HG03066 (cell line): ENCODE measurements around the gene ADK.
"Not testable (repeated sequence)": the region's sequence is repeated elsewhere in the genome, so short reads cannot be mapped to it uniquely, and the experiment has no call there.

ENCODE experiments used
- ATAC-seq: cut with Tn5 transposase; IDR thresholded peaks from one replicate; pipeline ENCODE4 v1.9.1; 2021; ENCODE audit warnings: low read depth; ENCODE audit not compliant: unreplicated experiment

Gene ADK

DNA sequence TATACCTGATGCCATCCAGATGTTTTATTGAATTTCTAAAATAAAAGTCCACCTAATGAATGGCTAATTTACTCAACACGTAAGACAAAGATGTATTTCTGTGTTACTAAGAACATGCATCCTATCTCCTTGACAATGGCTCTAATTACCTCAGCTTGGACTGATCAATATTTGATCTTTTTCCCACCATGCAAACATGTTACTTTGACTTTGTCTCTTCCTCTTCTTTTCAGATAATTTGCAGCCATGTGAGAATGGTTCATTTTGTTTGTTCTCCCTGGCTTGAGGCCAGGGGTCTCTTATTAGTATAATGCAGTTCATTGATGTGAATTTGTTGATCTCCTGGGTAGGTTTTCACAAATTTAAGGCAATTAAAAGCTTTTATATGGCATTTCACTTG is 302.1 kb downstream of the ADK start:
- ATAC-seq = no peak

DNA sequence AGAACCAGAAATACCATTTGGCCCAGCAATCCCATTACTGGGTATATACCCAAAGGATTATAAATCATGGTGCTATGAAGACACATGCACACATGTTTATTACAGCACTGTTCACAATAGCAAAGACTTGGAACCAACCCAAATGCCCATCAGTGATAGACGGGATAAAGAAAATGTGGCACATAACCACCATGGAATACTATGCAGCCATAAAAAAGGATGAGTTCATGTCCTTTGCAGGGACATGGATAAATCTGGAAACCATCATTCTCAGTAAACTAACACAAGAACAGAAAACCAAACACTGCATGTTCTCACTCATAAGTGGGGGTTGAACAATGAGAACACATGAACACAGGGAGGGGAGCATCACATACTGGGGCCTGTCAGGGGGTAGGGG is 306.5 kb downstream of the ADK start:
- not testable (repeated sequence) for ATAC-seq

DNA sequence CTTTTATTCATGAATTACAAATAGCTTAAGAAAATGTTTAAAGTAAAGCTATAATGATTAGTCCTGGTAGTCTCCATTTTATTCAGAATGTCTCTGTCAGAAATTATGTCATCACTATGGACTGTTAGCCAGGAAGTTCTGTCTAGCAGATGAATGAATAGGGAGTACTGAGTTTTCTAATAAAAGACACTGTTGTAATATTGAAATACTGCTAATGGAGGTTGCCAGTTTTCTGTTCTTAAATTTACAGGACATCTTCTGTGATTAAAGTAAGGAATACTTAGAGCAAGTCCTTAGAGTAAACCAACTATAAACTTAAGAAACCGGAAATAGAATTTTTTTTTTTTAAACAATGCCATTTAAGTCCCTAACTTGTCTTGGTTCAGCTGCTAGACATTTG is 309.8 kb downstream of the ADK start:
- ATAC-seq = no peak

DNA sequence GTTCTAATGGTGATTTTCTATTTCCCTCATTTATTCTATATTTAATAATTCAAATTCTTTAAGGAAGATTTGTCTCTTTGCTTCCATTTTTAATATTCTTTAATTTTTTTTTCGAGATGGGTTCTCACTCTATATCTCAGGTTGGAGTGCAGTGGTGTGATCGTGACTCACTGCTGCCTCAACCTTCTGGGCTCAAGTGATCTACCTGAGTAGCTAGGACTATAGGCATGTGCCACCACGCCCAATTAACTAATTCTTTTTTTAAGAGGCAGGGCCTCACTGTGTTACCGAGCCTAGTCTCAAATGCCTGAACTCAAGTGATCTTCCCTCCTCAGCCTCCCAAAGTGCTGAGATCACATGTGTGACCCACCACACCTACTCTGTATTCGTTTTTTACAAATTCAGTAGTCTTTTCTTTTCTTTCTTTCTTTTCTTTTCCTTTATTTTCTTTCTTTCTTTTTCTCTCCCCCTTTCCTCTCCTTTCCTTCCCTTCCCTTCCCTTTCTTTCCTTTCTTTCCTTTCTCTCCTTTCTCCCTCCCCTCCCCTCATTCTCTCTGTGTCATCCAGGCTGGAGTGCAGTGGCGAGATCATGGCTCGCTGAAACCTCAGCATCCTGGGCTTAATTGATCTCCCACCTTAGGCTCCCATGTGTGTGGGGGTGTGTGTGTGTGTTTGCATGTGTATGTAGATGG is 323.1 kb downstream of the ADK start:
- ATAC-seq = no peak

DNA sequence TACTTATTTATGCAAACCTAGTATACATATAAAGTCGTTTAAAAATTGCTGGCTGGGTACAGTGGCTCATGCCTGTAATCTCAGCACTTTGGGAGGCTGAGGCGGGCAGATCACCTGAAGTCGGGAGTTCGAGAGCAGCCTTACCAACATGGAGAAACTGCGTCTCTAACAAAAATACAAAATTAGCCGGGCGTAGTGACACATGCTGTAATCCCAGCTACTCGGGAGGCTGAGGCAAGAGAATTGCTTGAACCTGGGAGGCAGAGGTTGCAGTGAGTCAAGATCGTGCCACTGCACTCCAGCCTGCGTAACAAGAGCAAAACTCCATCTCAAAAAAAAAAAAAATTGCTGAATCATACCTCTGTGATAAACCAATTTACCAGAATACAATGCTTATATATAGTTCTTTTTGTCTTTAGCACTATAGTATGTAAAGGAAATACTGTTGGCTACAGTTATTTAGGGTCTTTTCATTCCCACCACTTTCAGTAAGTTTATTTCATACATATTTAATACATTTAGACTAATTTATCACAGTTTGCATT is 325.2 kb downstream of the ADK start:
- not testable (repeated sequence) for ATAC-seq

DNA sequence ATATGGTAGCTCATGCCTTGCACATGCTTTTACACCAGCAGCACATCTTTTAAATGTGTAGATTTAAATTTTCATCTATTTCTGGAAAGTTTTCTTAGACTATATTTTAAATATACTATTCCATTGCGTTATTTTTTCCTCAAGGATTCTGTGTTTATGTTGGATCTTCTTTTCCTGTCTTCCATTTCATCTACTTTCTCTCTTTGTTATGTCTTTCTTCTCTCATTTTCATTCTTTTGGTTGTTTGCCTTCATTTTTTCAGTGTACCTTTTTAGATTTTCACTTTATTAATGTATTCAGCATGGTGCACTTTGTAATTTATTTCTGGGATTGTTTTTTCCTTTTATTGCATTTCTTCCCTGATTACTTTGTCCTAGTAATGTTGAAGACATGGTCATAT is 329.8 kb downstream of the ADK start:
- ATAC-seq = no peak

DNA sequence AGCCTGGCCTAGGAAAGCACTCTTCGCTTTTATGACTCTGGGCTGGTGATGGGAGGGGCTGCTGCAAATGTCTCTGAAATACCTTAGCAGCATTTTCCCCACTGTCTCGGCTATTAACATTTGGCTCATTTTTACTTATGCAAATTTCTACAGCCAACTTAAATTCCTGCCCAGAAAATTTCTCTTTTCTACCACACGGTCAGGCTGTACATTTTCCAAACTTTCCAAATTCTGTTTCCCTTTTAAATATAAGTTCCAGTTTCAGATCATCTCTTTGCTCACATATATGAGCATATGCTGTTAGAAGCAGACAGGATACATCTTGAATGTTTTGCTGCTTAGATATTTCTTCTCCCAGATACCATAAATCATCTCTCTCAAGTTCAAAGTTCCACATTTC is 332.3 kb downstream of the ADK start:
- no peak for ATAC-seq

DNA sequence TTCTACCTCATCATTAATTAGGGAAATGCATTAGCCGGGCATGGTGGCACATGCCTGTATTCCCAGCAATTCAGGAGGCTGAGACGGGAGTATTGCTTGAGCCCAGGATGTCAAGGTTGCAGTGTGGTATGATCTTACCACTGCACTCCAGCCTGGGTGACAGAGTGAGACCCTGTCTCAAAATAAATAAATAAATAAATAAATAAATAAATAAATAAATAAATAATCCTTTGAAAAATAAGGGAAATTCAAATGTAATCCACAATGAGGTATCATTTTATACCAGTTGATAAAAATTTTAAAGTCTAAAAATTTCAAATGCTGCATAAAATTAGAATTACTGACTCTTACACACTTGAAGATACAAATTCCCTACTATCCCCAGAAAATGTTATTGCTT is 334.3 kb downstream of the ADK start:
- no peak for ATAC-seq

DNA sequence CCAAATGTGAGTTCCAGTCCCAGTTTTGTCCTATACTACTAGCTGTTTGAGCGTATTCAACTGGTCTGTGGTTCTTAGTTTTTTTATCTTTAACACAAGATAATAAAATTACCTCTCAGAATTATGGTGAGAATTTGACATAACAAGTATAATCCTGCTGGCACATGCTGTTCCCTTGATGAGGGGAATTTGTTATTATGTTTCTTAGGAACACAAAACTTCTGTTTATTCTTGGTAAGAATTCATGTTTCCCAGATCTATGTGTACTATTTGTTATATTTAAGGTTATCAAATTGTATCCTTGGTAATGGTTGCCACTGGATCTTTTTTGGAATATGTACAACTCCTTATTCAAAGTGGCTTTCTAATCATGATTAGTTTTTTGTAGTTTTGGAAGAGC is 335.6 kb downstream of the ADK start:
- ATAC-seq = no peak

DNA sequence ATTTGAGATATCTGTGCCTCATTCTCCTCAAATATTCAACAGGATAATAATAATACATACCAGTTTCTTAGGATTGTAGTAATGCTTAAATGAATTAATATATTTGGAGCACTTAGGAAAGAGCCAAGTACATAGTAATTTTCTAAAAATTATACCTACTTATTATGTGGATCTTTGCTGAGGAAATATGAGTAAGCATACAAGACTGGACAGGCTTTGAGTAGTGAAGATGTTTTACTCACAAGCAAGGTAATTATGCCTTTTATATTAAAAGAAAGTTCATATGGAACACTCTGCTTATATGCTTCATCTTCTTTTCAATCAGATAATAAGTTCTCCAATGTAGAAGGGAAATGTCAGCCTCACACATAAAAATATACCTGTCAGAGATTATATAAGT is 337.9 kb downstream of the ADK start:
- no peak for ATAC-seq

DNA sequence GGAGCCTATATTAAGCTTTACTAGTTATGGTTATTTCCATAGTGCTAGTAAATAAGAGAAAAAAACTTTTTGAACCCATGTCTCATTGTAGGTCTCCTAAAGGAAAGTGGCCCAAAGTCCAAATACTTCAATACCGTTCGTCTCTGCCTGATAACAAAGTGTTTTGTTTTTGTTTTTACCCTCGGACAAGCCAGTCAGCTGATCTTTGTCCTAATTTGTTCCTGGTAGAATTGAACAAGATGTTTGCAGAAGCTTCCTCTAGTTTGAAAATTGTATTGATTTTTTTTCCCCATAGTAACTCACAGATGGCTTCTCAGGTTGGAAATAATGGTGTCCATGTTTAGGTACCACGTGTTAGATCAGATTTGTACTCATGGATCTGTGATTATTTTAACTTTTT is 339.5 kb downstream of the ADK start:
- ATAC-seq = no peak

DNA sequence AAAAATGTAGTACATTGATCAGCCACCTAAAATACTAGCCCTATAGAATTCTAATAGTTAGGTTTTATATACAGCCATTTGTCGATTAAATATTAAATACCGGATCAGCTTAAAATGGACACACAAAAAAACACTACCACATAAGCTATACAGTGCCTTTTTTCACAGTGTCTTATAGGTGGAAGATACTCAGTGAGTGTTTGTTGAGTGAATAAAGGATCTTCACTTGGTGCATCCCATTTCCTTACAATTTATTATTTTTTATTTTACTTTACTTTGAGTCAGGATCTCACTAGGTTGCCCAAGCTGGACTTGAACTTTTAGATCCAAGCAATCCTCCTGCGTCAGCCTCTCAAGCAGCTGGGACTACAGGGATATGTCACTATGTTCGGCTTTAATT is 340.0 kb downstream of the ADK start:
- no peak for ATAC-seq

DNA sequence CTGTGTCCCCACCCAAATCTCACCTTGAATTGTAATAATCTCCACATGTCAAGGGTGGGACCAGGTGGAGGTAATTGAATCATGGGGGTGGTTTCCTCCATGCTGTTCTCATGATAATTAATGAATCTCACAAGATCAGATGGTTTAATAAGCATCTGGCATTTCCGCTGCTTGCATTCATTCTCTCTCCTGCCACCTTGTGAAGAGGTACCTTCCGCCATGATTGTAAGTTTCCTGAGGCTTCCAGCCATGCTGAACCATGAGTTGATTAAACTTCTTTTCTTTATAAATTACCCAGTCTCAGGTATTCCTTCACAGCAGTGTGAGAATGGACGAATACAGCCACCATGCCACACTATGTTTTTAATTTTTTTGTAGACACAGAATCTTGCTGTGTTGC is 345.3 kb downstream of the ADK start:
- not testable (repeated sequence) for ATAC-seq

DNA sequence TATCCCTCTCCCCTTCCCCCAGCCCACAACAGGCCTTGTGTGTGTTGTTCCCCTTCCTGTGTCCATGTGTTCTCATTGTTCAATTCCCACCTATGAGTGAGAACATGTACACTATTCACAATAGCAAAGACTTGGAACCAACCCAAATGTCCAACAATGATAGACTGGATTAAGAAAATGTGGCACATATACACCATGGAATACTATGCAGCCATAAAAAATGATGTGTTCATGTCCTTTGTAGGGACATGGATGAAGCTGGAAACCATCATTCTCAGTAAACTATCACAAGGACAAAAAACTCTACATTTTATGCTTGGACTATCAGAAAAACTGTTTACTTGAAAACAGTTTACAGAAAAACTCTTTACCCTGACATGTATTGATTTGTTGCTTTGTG is 347.6 kb downstream of the ADK start:
- ATAC-seq = not testable (repeated sequence)

DNA sequence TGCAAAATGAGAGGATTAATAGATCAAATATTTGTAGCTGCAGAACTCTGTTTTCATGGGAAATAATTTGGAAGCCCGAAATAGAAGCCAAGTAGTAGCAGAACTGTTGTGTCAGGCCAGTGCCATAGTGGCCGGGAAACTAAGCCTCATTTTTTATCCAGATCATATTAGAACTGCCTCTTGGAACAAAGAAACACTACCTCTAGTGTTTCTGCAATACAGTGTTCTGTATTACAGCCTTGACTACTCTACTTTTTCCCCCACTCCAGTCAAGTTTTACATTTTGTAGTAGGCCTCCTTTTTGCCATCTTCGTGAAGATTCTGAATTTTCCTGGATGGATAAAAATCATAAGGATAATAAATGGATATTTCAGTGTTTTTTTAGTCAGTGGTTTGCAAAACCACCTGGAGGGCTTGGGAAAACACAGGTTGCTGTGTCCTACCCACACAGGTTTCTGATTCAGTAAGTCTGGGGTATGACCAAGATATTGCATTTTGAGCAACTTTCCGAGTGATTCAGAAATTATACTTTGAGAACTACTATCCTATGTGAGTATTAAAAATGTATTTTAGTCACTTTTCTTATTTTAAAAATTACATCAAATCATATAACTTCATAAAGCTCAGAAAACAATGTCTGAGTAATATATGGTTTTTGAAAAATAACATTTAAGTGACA is 349.1 kb downstream of the ADK start:
- ATAC-seq = no peak

DNA sequence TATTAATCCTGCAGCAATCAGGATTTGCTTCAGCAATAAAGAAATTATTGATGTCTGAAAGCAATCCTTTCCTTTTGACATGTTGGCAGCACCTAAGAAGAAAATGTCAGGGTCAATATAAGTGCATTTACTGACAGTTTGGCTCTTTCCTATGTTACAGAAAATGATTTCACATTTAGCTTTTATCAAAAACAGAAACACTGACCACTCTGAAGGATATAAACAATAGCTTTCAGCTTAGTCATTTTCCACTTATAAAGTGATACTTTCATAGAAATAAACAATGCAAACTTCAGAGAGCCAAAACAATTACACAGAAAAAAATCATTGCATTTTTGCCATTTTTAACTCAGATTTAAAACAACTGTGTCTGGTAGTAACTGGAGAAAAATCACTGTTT is 349.8 kb downstream of the ADK start:
- ATAC-seq = no peak

DNA sequence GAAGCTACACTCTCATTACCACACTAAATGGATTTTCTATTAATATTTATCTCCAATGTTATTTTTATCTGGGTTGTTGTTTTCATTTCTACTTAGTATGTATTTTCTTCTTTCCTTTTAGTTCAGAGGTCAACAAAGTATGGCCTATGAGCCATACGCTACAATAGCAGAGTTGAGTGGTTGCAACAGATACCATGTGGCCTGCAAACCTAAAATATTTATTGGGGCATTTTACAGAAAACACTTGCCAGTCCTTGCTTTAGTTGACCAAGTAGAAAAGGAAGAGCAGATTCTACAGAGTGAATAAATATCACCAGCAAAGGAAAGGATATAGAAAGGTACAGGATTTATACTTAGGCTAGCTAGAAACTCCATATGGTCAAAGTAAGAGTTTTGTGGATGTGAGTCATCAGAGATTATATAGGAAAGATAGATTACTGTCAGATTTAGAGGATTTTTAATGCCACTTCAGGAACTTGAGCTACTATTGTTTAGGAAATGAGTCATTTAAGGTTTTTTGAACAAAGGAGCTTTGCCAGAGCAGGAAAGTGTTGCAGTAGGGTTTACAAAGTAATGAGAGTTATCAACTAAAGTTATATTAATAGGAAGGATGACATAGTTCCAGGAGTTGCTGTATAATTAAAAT is 352.1 kb downstream of the ADK start:
- ATAC-seq = no peak

DNA sequence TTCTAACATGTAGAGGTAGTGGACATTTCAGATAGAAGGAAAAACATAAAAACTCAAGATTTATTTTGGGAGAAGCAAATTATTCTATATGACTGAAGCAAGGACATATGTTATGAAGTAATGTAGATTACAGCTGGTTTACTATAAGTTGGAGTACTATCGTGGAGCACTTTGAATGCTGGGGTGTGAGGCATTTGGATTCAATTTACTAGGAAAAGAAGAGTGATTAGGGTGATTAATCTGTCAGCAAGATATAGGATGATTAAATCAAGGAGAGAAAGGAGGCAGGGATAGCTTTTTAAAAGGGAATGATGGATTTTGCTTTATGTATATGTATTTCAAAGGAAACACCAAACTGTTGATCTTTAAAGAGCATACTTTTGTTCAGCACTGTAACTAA is 356.9 kb downstream of the ADK start:
- no peak for ATAC-seq

DNA sequence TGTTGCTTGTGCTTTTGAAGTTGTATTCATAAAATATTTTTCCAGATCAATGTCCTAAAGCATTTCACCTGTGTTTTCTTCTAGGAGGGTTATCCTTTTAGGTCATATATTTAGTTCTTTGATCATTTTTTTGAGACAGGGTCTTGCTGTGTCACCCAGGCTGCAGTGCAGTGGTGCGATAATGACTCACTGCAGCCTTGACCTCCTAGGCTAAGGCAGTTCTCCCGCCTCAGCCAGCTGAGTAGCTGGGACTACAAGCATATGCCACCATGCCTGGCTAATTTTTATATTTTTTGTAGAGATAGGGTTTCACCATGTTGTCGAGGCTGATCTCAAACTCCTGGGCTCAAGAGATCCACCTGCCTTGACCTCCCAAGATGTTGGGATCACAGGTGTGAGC is 359.6 kb downstream of the ADK start:
- ATAC-seq = no peak

DNA sequence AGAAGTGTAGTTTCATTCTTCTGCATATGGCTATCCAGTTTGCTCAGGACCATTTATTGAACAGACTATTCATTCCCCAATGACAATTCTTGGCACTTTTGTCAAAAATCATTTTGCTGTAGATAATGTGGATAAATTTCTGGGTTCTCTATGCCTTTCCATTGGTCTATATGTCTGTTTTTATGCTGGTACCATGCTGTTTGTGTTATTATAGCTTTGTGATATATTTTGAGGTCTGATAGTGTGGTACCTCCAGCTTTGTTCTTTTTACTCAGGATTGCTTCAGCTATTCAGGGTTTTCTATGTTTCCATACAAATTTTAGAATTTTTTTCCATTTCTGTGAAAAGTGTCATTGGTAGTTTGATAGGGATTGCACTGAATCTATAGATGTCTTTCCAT is 360.0 kb downstream of the ADK start:
- ATAC-seq = no peak

DNA sequence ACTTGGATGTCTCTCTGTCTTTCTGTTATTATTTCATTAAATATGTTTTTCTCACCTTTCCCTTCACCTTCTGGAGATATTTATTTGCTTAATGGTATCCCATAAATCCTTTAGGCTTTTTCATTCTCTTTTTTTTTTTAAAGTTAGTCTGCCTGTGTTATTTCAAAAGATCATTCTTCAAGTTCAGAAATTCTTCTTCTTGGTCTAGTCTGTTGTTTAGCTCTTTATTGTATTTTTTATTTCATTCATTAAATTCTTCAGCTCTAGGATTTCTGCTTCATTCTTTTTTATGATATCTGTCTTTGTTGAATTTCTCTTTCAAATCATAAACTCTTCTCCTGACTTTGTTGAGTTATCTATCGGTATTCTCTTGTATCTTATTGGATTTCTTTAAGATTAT is 363.3 kb downstream of the ADK start:
- no peak for ATAC-seq

DNA sequence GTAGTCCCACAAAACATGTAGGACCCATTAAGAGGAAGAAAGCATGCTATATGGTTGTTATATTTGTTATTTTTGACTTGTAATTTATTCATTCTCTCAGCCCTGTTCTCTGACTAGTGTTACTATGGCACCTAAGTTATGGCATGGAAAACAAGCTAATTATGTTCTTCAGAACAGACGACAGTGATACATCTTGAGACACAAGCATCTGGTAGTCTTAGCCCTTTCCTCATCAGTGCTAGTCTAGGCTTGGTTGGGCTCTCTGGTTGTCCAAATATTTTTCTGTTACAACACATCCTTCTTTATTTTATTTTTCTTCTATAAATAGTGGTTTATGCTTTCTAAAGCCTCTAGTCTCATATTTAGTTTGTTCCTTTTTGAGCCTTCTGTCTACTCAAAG is 367.0 kb downstream of the ADK start:
- ATAC-seq = no peak
